Measurements from ENCODE around the gene FAM53A. TPM values are rescaled to one million over a fixed set of nuclear protein-coding genes. Genes with fewer than 3 reads are reported as not detected.
A peak's percentile ranks its signal among the peaks of the same experiment; 100 is the strongest.
"Not testable (repeated sequence)": the region's sequence is repeated elsewhere in the genome, so short reads cannot be mapped to it uniquely, and the experiment has no call there.

FAM53A gene
- total and polyA plus RNA-seq, 10 of the 15 experiments (the other 5 are each of a cell fraction or from before 2014, with no cell fraction given): 0.02 to 0.87 (median 0.38) TPM; not detected in 2

- CTCF ChIA-PET; H3K4me2 ChIP-seq (ENCODE audit: control insufficient read depth, insufficient read depth); H3K4me3 ChIP-seq; H3K4me1 ChIP-seq (ENCODE audit: control insufficient read depth, insufficient read depth, low read length); DNase-seq (ENCODE audit: low read depth, low spot score); intact Hi-C loops (cut with micrococcal nuclease; ENCODE audit: unreplicated experiment); ATAC-seq; H3K79me2 ChIP-seq (ENCODE audit: control insufficient read depth, insufficient read depth, low read length); in situ Hi-C loops (cut with MboI); H2AFZ ChIP-seq (ENCODE audit: control insufficient read depth, low read depth, low read length); H3K9me3 ChIP-seq (replicated peaks; ENCODE audit: control insufficient read depth, insufficient read depth, low read length); SMC1A ChIA-PET (ENCODE audit: uncharacterized antibody, unreplicated experiment); H3K36me3 ChIP-seq (ENCODE audit: control insufficient read depth in 2 of 2, insufficient read depth in 2 of 2, low read length in 1 of 2); H3K9ac ChIP-seq (ENCODE audit: control insufficient read depth, insufficient read depth, low read length); H3K27me3 ChIP-seq (replicated peaks in 1 of 2; ENCODE audit: control insufficient read depth in 2 of 2, insufficient read depth in 2 of 2, low read length in 1 of 2); FAIRE-seq; POLR2A ChIA-PET; BruUV-seq (replicated peaks); H4K20me1 ChIP-seq (ENCODE audit: control insufficient read depth, insufficient read depth); H3K27ac ChIP-seq (ENCODE audit: control insufficient read depth, insufficient read depth); RAD21 ChIA-PET (ENCODE audit: unreplicated experiment): not testable (repeated sequence)
- WGBS (ENCODE audit: insufficient coverage, insufficient replicate concordance, low lambda C conversion rate, missing lambda C conversion rate): 44% methylated on average over 23 of the region's 23 CpGs
Observed at GRCh38 chr4:1607436-1608195, 76.5 kb downstream of the FAM53A start.

GRCh38 chr4:1604706-1605205, 79.4 kb downstream of the FAM53A start:
- H3K27me3 ChIP-seq (replicated peaks in 1 of 2; ENCODE audit: control insufficient read depth in 2 of 2, insufficient read depth in 2 of 2, low read length in 1 of 2): no peaks in the 10 kb centered on the region
- RAD21 ChIA-PET (ENCODE audit: unreplicated experiment): no interaction called here
- 31% methylated on average over 17 of the region's 19 CpGs for WGBS (ENCODE audit: insufficient coverage, insufficient replicate concordance, low lambda C conversion rate, missing lambda C conversion rate)
- no peaks in the 10 kb centered on the region for H3K79me2 ChIP-seq (ENCODE audit: control insufficient read depth, insufficient read depth, low read length)
- peak in 1 of 3 experiments; percentile 11; a peak in 1 of 6 replicates for TF ChIP-seq CTCF (IDR thresholded peaks at IDR 0.05 in 2 of 3, conservative IDR thresholded peaks at IDR 0.05 in 1 of 3; ENCODE audit: control insufficient read depth in 2 of 3, extremely low read depth in 1 of 3, insufficient read depth in 1 of 3, low read depth in 3 of 3, low read length in 3 of 3)
- no peak for TF ChIP-seq MYB (IDR thresholded peaks at IDR 0.05; ENCODE audit: borderline replicate concordance, low read depth, low read length)
- in situ Hi-C loops (cut with MboI) (no loop called here), intact Hi-C loops (cut with micrococcal nuclease; ENCODE audit: unreplicated experiment) (no loop called here)
- peak; percentile 43; the same call in 2 of the 3 replicates for ATAC-seq
- no peak overlapping the region for H3K4me3 ChIP-seq
- DNase-seq (ENCODE audit: low read depth, low spot score): no peak
- no peaks in the 10 kb centered on the region for H3K9me3 ChIP-seq (replicated peaks; ENCODE audit: control insufficient read depth, insufficient read depth, low read length)
- H3K27ac ChIP-seq (ENCODE audit: control insufficient read depth, insufficient read depth): no peak overlapping the region
- POLR2A ChIA-PET: no interaction called here
- H2AFZ ChIP-seq (ENCODE audit: control insufficient read depth, low read depth, low read length): no peak overlapping the region
- no peak for FAIRE-seq
- H3K36me3 ChIP-seq (ENCODE audit: control insufficient read depth in 2 of 2, insufficient read depth in 2 of 2, low read length in 1 of 2): no peaks in the 10 kb centered on the region
- CTCF ChIA-PET: no interaction called here
- H3K9ac ChIP-seq (ENCODE audit: control insufficient read depth, insufficient read depth, low read length): no peak overlapping the region
- H4K20me1 ChIP-seq (ENCODE audit: control insufficient read depth, insufficient read depth): no peaks in the 10 kb centered on the region
- SMC1A ChIA-PET (ENCODE audit: uncharacterized antibody, unreplicated experiment): no interaction called here
- BruUV-seq (replicated peaks): no TSS peak
- no peak overlapping the region for H3K4me2 ChIP-seq (ENCODE audit: control insufficient read depth, insufficient read depth)
- H3K4me1 ChIP-seq (ENCODE audit: control insufficient read depth, insufficient read depth, low read length): no peaks in the 10 kb centered on the region

All from GM12878 (cell line).